Tibial nerve (tissue), 4 donors: ENCODE measurements around the gene KLHL36. TPM values are rescaled to one million over a fixed set of nuclear protein-coding genes. Genes with fewer than 3 reads are reported as not detected.

ENCODE experiments used
- DNase-seq, 2 donors: peaks; one replicate each; pipeline ENCODE4 v3.0.0-alpha.2; 2019; ENCODE audit warnings: low spot score in 2 of 2
- H3K27ac ChIP-seq, 4 donors: fragments of 200-600 bp; sonication (generic) in 3 of 4; one replicate each; pipeline ENCODE4 v1.5.1; 2017 to 2019; ENCODE audit warnings: mild to moderate bottlenecking in 1 of 4
- H3K27me3 ChIP-seq, 2 donors: fragments of 200-600 bp; sonication (generic) in 1 of 2; one replicate each; pipeline versions ENCODE4 v1.5.1 to v1.6.0; 2017 to 2019
- H3K36me3 ChIP-seq, 3 donors: fragments of 200-600 bp; sonication (generic); one replicate each; pipeline ENCODE4 v1.5.1; 2018 to 2019
- H3K4me1 ChIP-seq, 4 donors: fragments of 200-600 bp; sonication (generic) in 3 of 4; one replicate each; pipeline ENCODE4 v1.5.1; 2017 to 2019
- H3K4me3 ChIP-seq, 4 donors: fragments of 200-600 bp; sonication (generic) in 3 of 4; one replicate each; pipeline ENCODE4 v1.5.1; 2017 to 2019; ENCODE audit warnings: mild to moderate bottlenecking in 1 of 4, moderate library complexity in 1 of 4
- H3K9me3 ChIP-seq, 4 donors: fragments of 200-600 bp; sonication (generic) in 3 of 4; one replicate each; pipeline ENCODE4 v1.5.1; 2017 to 2019
- EP300 ChIP-seq, 2 donors: sonication (generic); formaldehyde crosslinking; IDR thresholded peaks; one replicate each; pipeline ENCODE4 v1.6.1; 2017; ENCODE audit warnings: antibody characterized with exemption in 2 of 2, mild to moderate bottlenecking in 1 of 2
- POLR2A ChIP-seq, 2 donors: fragments of 450-650 bp; IDR thresholded peaks; one replicate each; pipeline ENCODE4 v1.6.1; 2017; ENCODE audit warnings: antibody characterized with exemption in 2 of 2, mild to moderate bottlenecking in 2 of 2, moderate library complexity in 2 of 2
- WGBS, 2 donors: methylation state at CpG; one replicate each; pipeline ENCODE4 v1.1.5; 2018; 5-methylcytosine and 5-hydroxymethylcytosine counted together
- total RNA-seq, 4 donors: library from RNA; depleted of rRNA; stranded (reverse); fragments of >200 nt; gene quantifications; one replicate each; pipeline ENCODE4 v1.1.0, GENCODE V29; 2016
- TF ChIP-seq, protein P1 (sequence below), 5 experiments: fragments of 200-600 bp in 3 of 5; fragments of 450-650 bp in 2 of 5; sonication (generic) in 3 of 5; IDR thresholded peaks; one replicate each; pipeline ENCODE4 v1.5.1; 2016 to 2019; ENCODE audit warnings: antibody characterized with exemption in 5 of 5, mild to moderate bottlenecking in 3 of 5, moderate library complexity in 2 of 5

Gene KLHL36
- total RNA-seq, 4 donors from 2014 or later: 60.1 to 75.3 (median 66.0) TPM

DNA sequence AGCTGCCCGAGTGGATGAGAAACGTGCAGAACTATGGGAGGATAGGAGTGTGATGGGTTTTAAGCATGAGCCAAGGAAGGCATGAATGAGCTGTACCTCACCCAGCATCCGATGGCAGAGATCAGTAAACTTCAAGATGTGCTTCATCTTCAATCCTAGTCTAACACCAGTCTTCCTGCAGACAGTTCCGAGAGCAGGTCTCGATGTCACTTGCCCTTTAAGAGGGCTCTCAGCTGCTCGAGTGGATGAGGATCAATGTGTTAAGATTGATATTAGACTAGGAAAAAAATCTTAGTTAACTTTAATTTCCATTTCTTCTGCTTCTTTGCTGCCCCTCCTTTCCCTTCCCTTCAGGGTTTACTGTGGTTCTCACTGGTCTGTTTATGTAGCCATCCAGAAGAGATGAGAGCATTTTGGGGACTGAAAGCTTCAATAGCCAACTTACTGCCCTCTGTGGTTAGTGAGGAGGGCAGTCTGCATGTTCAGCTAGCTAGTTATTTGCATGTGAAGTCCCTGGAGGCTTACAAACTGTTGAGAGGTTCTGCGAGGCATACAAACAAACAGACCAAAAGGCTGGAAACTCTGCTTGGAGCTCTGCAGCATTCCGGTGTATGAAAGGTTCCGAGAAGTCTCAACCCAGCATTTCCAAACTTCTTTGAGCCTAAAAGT lies 15.3 kb downstream of the KLHL36 start:
- Histone ChIP-seq H3K36me3 (peaks cover 0 to 91% (median 29%) of the 10 kb centered on the region in 3 donors), H3K27me3 (no peaks in the 10 kb centered on the region), H3K4me1 (peaks cover 0 to 13% (median 6%) of the 10 kb centered on the region in 4 donors), H3K4me3 (no peak overlapping the region), H3K27ac (no peak overlapping the region), H3K9me3 (no peaks in the 10 kb centered on the region)
- DNase-seq: no peak
- no peak for TF ChIP-seq EP300 (IDR thresholded peaks at IDR 0.05)
- no peak for TF ChIP-seq POLR2A (IDR thresholded peaks at IDR 0.05)
- TF ChIP-seq, protein P1, sequence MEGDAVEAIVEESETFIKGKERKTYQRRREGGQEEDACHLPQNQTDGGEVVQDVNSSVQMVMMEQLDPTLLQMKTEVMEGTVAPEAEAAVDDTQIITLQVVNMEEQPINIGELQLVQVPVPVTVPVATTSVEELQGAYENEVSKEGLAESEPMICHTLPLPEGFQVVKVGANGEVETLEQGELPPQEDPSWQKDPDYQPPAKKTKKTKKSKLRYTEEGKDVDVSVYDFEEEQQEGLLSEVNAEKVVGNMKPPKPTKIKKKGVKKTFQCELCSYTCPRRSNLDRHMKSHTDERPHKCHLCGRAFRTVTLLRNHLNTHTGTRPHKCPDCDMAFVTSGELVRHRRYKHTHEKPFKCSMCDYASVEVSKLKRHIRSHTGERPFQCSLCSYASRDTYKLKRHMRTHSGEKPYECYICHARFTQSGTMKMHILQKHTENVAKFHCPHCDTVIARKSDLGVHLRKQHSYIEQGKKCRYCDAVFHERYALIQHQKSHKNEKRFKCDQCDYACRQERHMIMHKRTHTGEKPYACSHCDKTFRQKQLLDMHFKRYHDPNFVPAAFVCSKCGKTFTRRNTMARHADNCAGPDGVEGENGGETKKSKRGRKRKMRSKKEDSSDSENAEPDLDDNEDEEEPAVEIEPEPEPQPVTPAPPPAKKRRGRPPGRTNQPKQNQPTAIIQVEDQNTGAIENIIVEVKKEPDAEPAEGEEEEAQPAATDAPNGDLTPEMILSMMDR (IDR thresholded peaks at IDR 0.05): no peak
- 55 to 57% methylated on average over 9 of the region's 9 CpGs for WGBS, 2 donors

DNA sequence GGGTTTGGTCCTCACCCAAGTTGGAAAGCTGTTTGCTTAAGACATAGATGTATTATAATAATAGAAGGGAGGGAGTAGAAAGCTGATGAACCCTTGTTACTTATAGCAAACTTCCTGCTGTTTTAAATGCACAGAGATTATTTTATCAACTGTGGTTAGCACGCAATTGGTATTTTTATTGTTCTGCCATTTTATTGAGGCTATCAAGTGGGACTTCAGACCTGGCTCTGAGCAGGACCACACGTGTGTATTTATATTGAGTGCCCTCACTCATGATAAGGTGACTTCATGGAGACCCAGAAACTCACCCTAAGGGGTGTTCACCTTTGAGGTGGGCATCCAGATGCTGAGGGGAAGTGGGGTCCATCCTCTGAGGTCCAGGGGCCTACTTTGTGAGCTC lies 17.0 kb downstream of the KLHL36 start:
- Histone ChIP-seq H3K27ac (no peak overlapping the region), H3K27me3 (no peaks in the 10 kb centered on the region), H3K36me3 (peaks cover 0 to 78% (median 18%) of the 10 kb centered on the region in 3 donors), H3K4me1 (peaks cover 0 to 13% (median 6%) of the 10 kb centered on the region in 4 donors), H3K4me3 (no peak overlapping the region), H3K9me3 (no peaks in the 10 kb centered on the region)
- TF ChIP-seq EP300 (IDR thresholded peaks at IDR 0.05) (no peak), POLR2A (IDR thresholded peaks at IDR 0.05) (no peak)
- TF ChIP-seq, protein P1 (IDR thresholded peaks at IDR 0.05): no peak
- WGBS, 2 donors: 80 to 81% methylated on average over 2 of the region's 2 CpGs
- no peak for DNase-seq

DNA sequence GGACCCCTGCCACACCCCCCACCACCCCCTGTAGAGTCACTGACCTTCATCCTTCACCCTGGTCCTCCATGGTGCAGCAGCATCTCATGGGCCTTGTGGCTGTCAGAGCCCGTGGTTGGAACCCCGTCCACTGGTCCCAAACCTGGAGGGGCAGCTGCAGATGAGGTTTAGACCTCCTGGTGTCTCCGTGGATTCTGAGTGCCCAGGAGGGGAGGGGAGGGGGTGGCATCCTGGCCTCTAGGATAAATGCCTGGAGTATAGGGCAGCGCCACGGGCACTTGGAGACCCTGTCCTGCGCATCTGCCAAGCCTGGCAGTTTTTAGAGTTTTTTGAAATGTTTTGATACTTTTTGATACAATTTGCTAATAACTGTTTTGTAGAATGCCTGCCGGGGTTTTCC lies 17.5 kb downstream of the KLHL36 start:
- Histone ChIP-seq H3K9me3 (no peaks in the 10 kb centered on the region), H3K4me3 (no peak overlapping the region), H3K27ac (no peak overlapping the region), H3K27me3 (no peaks in the 10 kb centered on the region), H3K4me1 (peaks cover 0 to 13% (median 6%) of the 10 kb centered on the region in 4 donors), H3K36me3 (peaks cover 0 to 73% (median 18%) of the 10 kb centered on the region in 3 donors)
- DNase-seq: no peak
- TF ChIP-seq EP300 (IDR thresholded peaks at IDR 0.05) (no peak), POLR2A (IDR thresholded peaks at IDR 0.05) (no peak)
- TF ChIP-seq, protein P1 (IDR thresholded peaks at IDR 0.05): no peak
- WGBS, 2 donors: 81 to 97% methylated on average over 7 of the region's 7 CpGs

DNA sequence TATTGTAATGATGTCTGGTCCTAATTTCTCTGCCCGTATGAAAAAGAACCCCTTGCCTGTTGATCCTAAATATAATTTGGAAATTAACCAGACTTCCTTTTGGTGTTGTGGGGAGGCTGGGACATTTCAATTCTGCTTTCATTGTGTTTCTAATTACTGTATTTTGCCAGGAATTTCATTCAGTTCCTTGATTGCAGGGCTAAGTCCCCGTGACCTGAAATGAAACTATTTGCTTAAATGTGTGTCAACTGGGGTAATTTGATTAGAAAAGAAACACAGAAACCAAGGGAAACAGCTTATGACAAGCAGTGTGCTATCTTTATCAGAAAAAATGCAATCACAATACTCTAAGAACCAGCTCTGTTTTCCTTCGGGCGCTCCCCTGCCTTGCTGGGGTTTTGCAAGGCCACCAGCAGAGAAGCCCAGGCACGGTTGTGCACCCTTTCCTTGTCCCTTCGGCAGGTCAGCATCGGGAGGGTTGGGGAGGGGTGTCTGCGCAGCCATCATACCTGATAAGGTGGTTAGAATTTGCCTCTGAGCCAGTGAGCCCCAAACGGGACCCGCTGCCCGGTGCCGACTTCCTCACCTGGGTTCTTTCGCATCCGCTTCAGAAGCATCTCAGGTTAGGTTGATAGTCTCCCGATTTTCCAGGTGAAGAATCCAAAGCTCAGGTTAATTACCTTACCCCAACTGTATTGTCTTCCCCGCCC lies 19.4 kb downstream of the KLHL36 start:
- peaks cover 0 to 54% (median 4%) of the 10 kb centered on the region in 3 donors for H3K36me3 ChIP-seq

More for the DNA sequence above, 19.4 kb downstream of the KLHL36 start:
- no peaks in the 10 kb centered on the region for H3K27me3 ChIP-seq
- no peaks in the 10 kb centered on the region for H3K9me3 ChIP-seq
- TF ChIP-seq, protein P1 (IDR thresholded peaks at IDR 0.05): no peak
- no peak for TF ChIP-seq POLR2A (IDR thresholded peaks at IDR 0.05)
- TF ChIP-seq EP300 (IDR thresholded peaks at IDR 0.05): no peak
- H3K4me3 ChIP-seq: no peak overlapping the region
- H3K27ac ChIP-seq: no peak overlapping the region
- DNase-seq: no peak
- WGBS, 2 donors: 76 to 77% methylated on average over 16 of the region's 16 CpGs
- peaks cover 0 to 13% (median 6%) of the 10 kb centered on the region in 4 donors for H3K4me1 ChIP-seq
